CD4-positive, alpha-beta T cell treated with Interleukin-4 for 1 hour (primary cell): ENCODE results near the gene FUT8.
"Not testable (repeated sequence)": the region's sequence is repeated elsewhere in the genome, so short reads cannot be mapped to it uniquely, and the experiment has no call there.

Experiments
- DNase-seq, 2 donors: peaks; one replicate each; pipeline ENCODE4 v3.0.0-alpha.2; 2020 to 2022

Gene FUT8

DNA sequence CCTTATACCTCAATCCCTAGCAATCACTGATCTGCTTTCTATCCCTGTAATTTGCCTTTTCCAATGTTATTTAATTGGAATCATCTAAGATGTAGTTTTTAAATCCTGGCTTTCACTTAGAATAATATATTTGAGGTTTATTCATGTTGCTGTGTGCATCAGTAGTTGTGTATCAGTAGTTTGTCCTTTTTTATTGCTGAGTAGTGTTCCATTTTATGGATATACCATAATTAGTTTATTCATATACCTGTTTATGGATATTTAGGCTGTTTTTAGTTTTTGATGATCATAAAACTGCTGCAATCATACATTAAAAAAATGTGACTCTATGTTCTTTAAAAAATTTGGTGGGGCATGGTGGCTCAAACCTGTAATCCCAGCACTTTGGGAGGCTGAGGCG lies 43.7 kb downstream of the FUT8 start:
- DNase-seq = no peak

DNA sequence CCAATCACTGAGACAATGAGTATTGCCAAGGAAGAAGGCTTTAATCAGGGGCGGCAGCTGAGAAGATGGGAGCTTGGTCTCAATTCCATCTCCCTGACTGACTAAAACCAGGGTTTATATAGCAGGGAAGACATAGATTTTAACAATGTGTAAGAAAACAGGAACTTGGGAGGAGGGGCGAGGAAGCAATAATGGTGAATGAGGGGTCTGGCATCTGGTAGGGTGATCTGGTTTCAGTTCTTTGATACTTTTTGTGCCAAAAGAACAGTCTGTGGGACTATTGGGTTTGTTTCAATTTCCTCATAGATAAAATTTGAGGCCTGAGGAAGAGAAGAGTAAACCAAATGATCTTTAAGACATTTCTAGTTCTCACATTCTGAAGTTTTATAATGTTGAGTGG lies 49.2 kb downstream of the FUT8 start:
- DNase-seq = no peak

DNA sequence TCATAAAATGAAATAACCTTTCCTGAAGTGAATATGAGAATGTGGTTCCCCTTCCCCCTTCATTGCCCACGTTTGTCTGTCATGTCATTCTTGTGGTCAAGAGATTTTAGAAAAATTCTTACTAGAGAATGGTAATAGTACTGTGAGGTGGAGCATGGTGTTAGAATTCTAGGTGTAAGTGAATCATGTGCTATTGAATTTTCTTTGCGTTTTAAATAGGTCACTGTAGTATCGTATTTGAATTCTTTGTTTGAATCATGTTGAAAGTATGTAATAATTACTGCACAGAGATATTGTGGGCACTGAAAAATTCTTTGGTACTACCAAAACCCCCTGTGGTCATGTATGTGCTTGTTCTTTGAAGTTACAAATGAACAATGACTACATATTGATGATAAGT lies 49.9 kb downstream of the FUT8 start:
- no peak for DNase-seq

DNA sequence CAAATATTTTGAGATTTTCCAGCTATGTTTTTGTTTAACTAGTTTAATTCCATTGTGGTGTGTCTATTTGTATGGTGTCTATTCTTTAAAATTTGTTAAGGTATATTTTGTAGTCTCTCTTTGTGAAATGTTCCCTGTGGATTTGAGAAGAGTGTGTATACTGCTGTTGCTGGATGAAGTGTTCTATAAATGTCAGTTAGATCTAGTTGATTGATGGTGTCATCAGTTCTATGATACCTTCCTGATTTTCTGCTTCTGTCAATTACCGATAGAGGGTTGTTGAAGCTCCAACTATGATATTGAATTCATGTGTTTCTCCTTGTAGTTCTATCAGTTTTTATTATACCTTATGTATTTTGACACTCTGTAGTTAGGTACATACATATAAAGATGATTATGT lies 53.1 kb downstream of the FUT8 start:
- DNase-seq = no peak

DNA sequence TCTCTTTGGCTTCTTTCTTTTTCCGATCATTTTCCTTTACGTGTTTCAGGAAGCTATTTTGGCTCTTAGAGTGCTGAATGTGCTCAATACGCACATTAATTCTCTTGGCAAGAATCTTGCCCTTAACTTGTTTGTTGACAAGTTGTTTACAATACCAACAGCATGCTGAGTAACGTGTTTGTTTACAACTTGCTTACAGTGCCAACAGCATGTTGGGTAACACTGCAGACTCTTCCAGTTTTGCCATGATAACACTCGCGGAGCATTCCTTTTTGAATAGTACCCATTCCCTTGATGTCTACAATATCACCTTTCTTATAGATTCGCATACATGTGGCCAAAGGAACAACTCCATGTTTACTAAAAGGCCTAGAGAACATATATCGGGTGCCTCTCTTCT lies 55.4 kb downstream of the FUT8 start:
- not testable (repeated sequence) for DNase-seq

DNA sequence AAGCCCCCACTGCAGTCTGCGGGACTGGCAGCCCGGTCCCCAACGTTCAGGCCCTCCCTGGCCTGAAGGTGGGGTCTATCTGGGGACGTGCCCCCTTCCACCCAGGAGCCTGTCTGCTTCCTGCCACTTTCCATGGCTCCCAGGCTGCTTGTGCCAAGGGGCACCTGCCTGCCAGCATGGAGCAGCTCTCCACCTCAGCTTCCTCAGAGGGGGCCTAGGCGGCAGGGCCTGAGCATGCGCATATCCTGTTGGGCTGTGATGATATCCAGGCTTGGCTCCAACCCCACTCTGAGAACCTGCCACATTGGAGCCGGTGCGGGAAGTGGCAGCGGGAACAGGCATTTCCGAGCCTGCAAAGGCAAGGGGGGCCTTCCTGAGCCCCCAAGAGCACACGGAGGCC lies 57.4 kb downstream of the FUT8 start:
- DNase-seq = no peak

DNA sequence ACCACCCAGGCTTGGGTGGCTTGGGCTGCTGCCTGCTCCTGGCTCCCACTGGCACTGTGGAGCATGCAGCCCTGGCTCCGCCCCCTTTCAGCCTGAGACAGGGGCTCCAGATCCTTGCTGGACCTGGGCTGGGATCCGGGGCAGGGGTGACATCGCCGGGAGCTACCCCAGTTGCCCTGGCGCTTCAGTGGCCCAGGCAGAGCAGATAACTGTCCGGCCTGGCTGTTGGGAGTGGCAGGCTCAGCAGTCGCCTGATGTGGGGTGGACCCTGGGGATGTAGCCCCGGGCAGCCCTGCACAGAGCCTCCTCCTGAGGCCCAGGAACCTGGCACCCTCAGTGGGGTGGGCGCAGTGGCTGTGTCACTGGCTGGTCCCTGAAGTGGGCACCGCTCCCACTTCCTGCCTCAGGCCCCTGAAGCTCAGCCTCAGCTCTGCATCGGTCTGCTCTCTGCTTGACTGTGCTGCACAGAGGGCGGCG lies 57.9 kb downstream of the FUT8 start:
- DNase-seq = no peak

DNA sequence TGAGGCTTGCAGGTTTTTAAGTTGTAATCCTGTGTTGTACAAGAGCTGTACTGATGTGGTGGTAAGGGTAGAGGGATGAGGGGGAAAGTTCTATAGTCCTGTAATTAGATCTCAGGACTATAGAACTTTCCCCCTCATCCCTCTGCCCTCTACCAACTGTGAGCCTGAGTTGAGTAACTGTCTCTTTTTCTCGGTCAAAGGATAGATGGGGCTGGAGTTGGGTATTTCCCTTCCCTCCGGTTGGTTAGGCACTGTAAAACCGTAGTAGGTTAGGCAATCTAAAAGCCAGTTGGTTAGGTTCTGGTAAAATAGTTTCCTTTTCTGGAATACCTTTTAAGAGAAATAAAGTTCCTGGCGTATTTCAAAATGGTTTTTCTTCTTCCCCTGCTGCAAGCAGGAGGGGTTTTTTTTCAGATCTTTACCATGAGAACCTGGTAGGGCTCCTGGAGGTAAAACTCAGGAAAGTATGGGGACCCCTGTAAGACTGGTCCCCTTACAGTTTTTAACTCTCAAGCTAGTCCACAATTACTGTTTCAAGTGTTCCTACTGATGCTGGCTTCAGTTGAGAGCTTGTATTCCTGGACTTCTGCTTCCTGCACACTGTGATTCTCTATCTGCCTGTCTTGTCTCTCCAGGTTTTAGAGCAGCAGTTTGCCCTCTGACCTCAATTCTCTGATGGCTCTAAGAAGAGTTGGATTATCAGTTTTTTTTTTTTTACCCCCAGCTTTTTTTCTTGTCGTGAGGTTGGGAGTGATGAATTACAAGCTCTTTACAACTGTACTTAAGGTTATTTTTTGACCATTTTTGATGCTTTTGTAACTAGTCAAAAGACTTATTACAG lies 58.7 kb downstream of the FUT8 start:
- DNase-seq = no peak

DNA sequence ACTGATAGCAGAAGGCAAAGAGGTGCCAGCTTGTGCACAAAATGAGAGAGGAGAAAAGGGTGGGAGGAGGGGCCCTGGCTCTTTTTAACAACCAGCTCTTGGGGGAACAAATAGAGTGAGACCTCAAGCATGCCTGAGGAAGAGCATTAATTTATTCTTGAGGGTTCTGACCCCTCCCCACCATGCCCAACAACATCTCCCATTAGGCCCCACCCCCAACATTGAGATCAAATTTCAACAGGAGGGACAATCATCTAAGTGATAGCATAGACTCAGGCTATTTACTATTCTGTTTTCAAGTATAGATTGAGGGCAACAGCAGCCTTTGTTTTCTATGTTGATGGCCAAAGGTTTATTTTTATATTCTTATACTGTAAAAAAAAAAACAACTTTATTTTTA lies 59.7 kb downstream of the FUT8 start:
- no peak for DNase-seq

DNA sequence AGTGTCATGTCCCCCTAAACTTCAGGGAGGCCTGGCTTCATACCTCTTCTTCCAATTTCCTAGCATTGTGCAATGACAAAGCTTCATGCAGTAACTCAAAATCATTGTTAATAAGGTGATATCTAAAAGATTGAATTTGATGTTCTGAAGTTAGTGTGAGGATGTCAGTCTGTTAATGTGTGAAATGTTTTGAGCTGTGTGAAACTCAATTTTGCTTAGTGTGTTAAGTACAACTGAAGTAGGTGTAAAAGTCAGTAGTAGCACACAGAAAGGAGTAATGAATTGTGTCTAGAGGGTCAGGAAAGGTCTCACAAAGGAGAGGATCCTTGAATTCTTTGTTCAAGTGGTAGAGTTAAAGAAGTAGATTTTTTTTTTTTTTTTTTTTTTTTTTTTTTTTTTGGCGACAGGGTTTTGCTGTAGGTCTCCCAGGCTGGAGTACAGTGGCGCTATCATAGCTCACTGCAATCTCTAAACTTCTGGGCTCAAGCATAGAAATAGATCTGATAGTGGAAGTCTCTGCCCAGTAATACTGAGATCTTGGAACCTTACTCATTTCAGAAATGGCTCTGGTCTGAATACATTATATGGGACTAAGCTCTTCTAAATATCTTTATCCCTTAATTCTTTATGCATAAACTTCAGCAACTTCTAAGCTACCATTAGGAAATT lies 63.9 kb downstream of the FUT8 start:
- no peak for DNase-seq

DNA sequence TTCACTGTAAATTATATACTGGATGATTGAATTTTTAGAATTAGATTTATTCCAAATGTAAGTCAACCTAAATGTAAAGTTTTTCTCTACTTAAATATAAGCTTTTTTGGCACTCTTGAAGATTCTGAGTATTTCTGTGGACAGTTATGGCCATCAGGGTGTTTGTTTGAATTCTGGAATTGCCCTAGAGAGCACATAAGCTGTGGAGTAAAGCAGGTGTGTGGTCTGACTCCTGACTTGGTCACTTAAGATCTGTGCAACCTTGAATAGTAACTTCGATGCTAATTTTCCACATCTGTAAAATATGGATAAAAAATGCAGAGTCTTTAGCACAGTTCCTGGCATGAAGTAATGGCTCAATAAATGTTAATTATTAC lies 64.4 kb downstream of the FUT8 start:
- DNase-seq = no peak

DNA sequence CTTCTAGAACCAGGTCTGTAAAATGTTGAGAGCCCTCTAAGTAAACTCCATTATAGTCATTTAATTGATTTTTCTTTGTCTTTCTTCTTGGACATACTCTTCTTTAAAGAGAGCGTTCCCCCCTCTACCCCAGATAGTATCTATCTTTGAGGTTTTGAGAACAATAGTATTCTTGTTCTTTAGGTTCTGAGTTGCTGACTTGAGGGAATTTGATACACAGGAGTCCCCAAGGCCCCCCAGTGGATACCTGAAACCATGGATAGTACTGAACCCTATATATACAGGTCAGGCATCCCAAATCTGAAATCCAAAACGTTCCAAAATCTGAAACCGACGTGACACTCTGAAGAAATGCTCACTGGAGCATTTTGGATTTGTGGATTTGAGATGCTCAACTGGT lies 65.5 kb downstream of the FUT8 start:
- DNase-seq = no peak

DNA sequence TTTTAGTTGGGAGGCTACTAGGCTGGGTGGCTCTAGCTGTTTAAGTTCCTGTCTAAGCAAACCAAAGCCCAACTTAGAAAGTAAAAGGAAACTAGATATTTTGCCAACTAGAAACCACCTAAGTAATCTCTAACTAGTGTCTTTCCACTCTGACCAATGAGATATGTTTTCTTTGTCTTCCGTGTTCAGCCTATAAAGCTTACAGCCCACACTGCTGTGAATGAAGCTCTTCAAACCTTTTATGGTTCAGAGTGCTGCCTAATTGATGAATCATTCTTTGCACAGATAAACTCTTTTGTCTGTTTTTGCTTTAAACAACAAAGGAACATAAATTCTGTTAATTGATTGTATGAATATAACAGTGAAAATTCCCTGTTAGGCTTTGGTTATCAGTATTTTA lies 66.1 kb downstream of the FUT8 start:
- DNase-seq = peak in 1 of 2 donors; percentile 28

DNA sequence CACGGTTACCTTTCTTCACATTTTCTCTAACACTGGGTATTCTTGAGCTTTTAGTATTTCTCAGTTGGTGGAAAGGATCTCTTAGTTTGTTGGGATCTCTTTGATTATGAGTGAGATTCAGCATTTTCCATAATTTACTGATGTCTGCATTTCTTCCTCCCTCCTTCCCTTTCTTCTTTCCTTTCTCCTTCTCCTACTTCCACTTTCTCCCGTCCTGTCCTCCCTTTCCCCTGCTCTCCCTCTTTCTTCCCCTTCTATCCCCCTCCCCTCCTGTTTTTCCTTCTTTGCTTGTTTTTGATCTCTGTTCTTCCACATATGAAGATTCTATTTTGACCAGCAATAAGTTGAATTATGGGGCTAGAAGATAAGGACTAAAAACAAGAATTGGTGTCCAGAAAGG lies 66.9 kb downstream of the FUT8 start:
- no peak for DNase-seq

DNA sequence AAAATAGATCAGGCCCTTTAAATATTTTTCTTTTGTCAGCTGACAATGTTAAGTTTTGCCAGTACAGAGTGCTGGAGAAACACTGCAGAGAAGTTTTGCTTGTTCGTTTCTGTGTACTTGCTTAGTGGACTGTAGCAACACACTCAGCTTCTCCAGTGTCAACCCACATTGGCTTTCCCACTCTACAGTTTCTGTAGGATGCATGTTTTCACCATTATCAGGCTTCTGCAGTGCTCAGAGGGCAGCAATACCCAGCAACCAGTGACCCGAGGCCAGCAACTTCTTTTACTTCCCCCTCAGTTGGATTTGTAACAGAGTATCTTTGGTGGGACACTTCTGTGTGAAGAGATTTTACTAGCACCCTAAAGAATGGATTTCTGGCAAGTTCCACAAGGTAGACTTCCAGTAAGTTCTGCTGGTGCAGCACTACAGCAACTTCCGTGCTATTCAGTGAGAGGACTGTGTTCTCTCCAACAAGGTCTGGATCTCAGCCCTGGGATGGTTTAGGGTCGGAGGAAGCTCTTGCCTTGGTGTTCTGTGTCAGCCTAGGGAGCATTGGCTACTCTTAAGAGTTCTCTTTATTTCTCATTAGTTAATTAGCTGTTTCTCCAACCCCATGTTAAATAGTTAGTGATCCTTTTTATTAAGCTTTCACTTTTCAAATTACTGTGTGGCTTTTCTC lies 70.4 kb downstream of the FUT8 start:
- no peak for DNase-seq

DNA sequence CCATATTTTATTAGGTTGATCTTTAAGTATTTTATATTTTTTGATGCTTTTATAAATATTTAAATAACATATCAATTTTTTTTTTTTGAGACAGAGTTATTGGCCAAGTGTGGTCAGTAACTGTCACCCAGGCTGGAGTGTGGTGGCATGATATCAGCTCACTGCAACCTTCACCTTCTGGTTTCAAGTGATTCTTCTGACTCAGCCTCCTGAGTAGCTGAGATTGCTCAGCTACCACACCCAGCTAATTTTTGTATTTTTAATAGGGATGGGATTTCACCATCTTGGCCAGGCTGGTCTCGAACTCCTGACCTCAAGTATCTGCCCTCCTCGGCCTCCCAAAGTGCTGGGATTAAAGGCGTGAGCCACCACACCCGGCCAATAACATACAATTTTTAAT lies 71.1 kb downstream of the FUT8 start:
- DNase-seq = no peak

DNA sequence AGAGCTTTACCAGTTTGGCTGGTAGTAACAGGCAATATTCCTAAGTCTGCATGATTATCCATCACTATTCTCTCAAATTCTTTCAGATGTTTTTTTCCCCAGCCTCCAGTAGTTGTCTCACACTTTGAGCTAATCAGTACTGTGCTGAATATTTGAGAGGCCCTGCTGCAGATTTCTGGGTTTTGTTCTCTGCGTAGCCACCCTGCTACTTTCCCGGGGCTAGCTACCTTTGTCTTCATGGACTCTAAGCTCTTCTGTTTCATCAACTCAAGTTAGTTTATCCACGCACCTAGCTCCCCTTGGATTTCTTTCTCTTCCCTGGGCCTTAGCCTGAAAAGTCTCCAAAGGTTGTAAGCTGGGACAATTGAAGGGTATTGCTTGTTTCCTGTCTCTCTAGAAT lies 73.0 kb downstream of the FUT8 start:
- no peak for DNase-seq

DNA sequence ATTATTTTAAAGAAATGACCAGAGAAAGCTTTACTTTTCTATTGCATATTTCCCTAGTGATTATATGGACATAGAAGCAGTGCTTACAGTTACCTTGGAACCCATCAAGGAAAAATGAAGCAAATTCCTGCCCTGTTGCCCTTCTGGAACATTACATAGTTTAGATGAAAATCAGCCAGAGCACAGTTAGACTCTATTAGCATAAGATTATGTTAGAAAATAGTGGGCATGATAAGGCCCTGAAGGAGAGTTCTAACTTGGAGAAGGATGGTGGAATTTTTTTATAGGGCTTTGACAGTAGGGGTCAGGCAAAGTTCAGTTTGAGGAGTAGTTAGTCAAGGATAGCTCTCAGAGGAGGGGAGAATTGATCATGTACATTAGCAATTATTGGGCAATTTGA lies 74.3 kb downstream of the FUT8 start:
- DNase-seq = no peak

DNA sequence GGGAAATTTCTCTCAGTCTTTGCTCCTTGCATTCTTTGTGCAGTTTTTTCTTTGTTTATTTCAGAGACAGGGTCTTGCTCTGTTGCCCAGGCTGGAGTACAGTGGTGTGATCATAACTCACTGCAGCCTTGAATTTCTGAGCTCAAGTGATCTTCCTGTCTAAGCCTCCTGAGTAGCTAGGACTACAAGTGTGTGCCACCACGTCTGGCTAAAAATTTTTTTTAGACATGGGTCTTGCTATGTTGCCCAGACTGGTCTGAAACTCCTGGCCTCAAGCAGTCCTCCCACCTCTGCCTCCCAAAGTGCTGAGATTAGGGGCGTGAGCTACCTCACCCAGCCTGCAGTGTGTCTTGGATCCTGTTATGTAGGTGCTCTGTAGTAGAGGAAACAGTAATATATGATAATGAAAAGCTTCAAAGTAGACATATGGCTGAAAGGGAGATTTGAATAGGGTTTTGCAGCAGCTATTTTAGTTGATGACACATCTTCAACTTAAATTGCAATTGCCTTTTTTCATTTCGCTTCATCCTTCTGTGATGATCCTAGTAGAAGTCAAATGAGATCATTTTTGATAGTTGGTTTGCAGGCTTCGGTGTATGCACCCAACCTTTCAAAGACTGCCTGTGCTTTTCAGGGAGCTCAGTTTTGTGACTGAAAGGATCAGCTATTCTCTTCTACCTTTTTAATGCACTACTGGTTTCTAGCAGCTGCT lies 75.4 kb downstream of the FUT8 start:
- DNase-seq = no peak

DNA sequence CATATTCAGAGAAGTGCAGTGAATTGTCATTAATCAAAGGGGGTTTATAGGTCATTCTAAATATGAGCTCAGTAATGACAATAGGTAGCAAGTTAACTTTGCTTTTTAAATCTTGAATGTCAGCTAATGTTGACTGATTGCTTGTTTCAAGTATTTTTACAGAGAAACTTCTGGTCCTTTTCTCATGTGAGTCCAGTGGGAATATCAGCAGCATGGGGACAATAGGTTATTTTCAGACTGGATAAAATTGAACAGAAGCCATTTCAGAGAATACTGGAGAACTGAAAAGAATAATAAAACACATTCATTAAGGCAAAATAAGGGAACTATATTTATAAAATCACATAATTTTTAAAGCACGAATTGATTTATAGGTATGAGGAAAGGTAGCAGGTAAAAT lies 78.7 kb downstream of the FUT8 start:
- DNase-seq = no peak

DNA sequence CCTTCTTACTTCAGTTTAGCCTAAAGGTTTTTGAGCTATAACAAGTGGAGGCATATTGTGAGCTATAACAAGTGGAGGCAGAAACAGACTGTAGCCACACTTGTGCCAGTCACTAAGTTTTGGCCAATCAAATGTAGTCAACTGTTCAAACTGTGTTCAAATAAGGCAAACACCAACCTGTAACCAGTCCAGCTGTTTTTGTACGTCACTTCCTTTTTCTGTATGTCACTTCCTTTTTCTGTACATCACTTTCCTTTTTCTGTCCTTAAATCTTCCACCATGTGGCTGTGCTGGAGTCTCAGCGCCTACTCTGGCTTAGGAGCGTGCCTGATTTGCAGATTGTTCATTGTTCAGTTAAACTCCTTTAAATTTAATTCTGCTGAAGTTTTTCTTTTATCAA lies 79.7 kb downstream of the FUT8 start:
- no peak for DNase-seq

DNA sequence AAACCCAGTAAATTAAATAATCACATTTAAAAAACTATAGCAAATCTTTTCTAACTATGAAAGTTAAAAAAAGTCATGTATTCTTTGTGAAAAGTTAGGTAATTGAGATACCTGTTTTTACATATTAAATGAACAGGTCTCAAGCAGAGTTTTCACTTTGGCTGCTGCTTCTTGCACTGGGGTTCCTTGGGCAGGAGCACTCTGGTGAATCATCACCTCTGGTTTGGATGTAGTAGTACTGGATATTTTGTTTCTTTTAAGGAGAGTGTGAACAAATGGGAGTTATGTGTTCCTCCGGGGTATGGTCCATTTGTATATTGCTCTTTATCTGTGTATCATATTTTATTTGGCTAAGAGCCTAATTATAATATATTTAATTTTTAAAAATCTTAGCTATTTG lies 82.7 kb downstream of the FUT8 start:
- DNase-seq = no peak
